ENCODE measurements around the gene ITGB8.
"Not testable (repeated sequence)": the region's sequence is repeated elsewhere in the genome, so short reads cannot be mapped to it uniquely, and the experiment has no call there.

Gene ITGB8

DNA sequence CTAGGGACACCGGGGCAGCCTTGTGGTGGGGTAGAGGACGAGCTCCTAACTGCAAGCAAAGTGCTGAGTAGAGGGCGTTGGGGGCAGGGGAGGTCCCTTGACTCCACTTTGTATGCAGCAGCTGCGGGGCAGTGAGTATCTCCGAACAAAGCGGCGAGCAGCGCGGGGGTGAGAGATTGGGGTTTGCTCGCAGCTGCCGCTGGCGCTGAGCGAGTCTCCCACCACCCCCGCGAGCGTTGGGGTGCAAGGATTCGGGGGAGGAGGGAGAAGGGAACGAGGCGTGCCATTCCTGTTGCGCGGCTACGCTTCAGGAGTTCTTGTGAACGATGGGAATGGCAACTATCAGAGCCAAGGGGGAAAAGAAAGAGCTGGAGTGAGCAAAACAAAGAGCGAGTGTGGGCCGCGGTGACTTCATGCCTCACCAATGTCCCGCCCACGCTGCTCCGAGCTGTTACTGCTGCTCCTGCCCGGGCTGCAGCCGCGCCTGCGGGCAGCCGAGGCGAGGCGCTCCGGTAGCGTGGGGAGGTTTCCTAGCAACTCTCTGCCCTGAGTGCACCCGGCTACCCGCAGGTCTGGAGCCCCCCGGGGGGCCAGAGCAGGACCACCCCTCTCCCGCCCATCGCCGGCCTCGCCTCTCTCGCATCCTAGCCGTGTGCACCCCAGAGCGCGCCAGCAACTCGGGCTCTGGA is at the start of gene ITGB8:
Gene ITGB8 (plus strand): TSS at position 662 of the 689 bp plus-strand sequence. CDS start 907 bp downstream, outside the sequence.
- no peak for DNase-seq (ENCODE audit: low read depth)

DNA sequence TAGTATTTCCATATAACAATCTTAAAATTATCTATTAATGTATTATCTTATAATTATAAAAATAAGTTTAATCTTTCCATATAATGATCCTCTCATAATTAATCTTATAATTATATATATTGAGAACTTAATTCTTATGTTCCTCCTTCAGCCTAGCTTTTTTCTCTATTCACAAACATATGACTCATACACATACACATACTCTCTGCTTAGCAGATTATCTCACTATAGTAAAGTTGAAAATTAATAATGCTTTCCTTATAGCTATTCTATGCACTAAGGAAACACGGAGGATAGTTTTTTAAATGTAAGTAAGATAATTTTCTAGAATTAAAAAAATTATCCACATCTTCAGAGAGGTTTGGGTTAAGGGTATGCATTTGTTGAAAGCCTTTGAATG is 47.7 kb upstream of the ITGB8 start:
- no peak for DNase-seq (ENCODE audit: low read depth)

DNA sequence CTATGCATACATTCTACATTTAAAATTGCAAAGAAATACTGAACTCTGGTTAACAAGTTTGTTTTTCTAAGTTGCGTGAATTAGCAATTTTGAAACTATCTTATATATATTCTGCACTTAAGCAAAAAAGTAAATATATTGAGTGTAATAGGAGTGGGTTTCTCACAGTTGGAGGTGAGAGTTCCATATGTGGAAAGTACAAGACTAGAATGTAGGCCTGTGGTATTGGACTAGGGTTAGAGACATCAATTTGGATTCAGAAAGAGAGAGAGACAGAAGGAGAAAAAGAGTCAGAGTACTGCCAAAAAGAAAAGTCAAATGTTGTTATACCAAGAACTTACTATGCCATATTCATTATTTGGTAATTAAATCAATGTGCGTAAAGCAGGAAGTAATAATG is 47.3 kb upstream of the ITGB8 start:
- no peak for DNase-seq (ENCODE audit: low read depth)

DNA sequence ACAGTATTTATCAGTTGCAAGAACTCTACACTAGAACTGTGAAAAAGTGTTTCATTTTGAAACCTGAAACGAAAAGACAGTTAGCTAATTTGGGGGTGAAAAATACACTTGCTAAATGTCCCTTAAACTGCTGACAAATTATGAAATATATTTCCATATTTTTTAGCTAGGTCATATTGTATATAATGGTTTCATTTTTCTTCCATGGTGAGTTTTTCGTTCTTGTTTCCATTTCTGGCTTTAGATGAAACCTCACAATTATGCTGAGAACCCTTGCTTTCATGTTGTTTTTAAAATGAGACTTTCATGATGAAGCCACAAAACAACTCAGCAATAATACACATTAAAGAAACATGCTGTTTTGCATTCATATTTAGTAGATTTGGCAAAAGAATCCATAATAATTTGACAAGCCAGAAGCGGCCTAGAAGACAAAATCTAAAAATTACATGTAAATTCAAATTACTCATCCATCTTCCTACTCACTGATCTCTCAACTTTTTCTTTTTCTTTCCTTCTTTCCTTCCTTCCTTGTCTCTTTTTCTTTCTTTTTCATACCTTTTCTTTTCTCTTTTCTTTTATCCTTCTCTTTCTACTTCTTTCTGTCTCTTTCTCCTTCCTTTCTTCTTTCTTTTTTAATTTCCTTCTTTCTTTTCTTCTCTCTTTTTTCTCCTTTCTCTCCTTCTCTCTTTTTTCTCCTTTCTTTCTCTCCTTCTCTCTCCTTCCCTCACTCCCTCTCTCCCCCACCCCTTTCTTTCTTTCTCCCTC is 46.5 kb upstream of the ITGB8 start:
- DNase-seq (ENCODE audit: low read depth) = no peak

DNA sequence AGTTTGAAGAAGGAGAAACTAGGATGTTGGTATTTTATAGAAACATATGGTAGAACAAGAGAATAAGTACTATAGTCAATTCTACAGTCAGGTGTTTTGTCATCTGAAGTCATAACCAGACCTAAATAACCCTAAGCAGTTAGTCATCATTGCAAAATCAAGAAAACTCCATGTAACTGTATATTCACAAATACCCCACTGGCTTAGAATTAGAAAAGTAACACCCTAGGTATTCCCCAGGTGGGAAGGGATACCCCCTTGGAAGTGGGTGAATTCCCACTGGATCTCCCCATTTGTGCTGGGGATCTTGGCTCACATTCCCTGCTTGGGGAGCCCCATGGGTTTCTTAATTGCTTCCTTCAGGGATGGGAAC is 45.9 kb upstream of the ITGB8 start:
- DNase-seq (ENCODE audit: low read depth) = no peak

DNA sequence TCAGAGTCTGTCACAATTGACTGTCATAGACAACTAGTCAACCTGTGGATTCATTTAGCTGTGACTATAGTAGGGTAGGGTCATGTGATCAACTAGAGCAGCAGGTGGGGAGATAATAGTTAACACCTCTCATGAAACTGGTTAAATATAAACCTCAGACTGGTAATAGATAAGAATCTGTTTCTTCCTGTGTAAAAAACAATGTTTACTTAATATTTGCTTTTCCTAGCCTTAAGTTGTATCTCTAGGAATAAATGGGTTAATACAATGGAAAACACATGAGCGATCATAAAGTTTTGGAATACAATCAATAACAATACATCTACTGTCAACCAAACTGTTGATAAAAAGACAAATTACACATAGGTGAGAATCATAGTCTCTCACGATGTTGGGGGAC is 43.4 kb upstream of the ITGB8 start:
- no peak for DNase-seq (ENCODE audit: low read depth)

DNA sequence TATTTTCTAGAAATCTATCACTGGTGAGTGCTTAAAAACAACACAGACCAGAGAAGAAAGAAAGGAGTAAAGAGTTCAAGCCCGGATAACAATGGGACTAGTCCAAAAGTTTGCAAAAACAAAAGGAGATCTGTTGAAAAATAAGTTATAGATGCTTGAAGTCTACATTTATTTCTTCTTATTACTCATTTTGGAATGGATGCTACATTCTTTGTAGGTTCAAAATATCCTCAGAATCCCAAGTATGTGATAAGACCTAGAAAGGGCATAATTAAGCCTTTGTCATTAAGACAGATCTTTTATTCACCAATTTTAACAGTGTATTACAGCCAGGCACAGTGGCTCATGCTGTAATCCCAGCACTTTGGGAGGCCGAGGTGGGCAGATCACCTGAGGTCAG is 42.7 kb upstream of the ITGB8 start:
- no peak for DNase-seq (ENCODE audit: low read depth)

DNA sequence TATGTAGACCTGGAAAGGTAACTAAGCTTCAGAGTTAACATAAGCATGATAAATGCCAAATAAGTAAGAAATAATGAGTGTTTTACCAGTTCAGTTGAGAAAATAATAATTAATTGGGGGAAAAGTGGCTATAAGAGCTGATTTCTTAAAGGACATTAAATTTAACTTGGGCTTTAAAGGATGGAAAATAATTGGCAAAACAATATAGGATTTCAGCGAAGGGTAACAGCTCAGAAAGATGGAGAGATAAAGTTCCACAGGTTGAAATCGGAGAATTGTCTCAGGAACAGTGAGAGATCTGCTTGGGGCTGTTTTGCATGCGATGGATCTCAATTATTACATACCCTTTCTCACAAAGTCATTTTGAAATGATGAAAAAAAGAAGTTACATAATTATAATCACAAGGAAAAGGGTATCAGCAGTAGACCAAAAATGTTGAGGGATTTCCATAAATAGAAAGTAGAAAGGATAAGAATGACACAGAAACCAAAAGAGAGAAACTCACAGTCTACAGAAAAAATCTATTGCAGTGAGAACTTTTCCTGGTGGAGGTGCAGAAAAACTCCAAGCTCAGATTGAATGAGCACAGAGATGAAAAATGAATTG is 40.1 kb upstream of the ITGB8 start:
- no peak for DNase-seq (ENCODE audit: low read depth)

DNA sequence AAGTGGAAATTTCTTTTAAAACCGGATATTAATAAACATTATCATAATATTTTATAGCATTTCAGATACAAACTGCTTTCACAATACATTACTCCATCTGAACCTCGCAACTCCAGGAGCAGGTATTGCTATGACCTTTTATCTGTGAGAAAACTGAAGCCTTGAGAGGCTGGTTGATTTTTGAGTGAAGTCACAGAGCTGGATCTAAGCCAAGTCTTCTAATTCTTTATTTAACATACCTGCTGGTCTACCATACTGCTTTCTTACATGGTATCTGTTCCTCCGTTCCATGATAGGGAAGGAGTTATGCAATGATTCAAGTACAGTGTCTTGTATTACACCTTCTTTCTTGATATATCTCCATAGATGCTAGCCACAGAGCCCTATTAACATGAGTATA is 37.4 kb upstream of the ITGB8 start:
- DNase-seq (ENCODE audit: low read depth) = no peak

DNA sequence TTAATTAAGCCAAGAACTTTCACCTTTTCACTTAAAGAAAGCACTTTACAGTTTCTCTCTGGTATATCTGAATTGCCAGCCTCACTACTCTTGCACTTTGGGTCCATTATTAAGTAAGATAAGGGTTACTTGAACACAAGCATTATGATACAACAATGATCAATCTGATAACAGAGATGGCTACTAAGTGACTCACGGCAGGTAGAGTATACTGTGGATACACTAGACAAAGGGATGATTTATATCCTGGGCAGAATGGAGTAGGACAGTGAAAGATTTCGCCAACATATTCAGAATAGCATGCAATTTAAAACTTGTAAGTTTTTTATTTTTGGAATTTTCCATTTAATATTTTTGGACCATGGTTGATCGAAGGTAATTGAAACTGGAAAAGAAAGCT is 34.3 kb upstream of the ITGB8 start:
- DNase-seq (ENCODE audit: low read depth) = no peak

DNA sequence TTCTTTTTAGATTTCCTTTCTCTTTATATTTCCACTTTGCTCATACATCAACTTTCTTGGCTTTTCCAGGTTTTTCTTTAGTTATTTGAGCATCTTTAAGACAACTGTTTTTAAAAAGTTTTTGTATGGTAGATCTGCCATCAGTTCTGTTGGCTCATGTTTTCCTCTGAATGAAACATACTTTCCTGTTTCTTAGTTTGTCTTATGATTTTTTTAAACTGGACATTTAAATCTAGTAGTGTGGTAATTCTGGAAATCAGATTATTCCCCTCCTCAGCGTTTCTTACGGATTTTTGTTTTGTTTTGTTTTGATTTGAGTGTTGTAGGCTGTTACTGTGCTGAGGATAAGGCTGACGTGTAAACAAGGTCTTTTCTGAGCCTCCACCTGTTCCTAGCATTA is 33.8 kb upstream of the ITGB8 start:
- no peak for DNase-seq (ENCODE audit: low read depth)

DNA sequence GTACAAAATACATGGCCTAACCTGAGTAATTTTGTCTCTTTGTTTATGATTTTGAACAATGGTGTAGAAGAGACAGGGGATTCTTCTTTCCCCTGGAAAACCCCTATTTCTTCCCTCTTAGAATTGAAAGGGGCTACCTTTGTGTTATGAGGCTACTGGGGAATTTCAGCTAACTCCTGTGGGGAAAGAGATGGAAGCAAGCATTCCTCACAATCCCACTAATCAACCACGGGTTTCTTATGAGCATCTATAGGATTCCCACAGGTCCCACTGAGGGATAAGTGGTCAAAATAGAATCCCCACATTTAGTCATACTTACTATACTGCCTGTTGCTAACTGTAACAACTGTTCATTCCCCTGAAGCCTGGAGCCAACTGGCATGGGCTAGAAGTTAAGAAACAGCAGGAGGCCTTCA is 32.2 kb upstream of the ITGB8 start:
- no peak for DNase-seq (ENCODE audit: low read depth)

DNA sequence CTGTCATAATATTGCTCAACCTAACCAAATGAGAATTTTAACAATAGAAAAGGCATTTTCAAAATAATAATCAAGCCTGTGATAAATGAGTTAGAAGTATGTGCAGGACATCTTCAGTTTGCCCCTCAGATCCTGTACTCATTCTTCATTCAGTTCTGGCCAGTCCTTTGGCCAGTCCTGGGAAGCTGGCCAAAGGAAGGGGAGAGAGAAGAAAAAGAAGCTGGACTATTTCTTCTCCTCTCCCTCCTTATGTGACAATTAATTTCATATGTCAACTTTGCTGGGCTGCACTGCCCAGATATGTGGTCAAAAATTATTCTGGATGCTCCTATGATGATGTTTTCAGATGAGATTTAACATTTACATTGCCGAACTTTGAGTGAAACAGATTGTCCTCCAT is 31.6 kb upstream of the ITGB8 start:
- no peak for DNase-seq (ENCODE audit: low read depth)

DNA sequence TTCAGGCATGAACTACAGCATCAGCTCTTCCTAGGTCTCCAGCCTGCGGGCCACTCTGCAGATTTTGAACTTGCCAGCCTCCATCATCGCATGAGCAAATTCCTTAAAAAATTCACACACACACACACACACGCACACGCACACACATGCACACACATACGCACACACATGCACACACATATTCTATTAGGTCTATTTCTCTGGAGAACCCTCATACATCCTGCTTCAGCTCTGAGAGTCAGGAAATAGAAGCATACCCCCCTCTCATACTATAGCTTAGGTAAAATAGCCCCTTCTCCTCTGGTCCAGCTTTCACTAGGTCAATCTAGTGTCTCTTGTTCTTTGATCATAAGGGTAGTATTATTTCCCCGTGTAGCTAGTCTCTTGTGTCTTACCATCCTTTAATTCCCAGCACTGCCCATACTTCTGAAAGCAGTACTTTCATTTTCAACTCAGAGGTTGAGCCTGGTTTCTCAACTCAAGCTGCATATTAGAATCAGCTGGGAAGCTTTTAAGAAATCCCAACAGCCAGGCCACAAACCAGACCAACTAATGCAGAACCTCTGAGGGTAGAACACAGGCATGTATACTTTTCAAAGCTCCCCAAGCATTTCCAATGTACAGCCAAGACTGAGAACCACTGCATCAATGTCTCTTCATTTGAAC is 30.9 kb upstream of the ITGB8 start:
- no peak for DNase-seq (ENCODE audit: low read depth)

DNA sequence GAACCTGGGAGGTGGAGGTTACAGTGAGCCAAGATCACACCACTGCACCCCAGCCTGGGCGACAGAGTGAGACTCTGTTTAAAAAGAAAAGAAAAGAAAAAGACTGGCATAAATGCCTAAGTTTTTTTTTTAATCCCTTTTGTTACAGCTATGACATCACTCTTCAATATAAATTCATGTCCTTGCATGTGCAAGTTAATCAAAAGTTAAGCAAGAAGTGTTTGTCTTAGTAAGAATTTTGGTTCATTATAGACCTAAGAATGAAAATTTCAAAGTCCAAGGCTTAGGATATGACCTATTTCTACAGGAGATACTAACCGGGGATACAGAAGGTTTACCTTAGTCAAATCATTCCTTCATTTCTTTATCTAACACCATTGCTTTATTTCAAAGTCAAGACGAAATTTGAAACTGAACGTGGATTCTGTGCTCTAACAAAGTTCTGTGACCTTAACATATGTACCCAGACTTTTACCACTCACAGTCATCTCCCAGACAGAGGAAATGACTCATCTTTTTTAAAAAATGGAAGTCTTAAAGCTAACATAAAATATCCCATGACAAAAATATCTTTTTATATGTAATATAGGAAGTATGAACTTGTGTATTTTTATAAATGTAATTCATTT is 29.3 kb upstream of the ITGB8 start:
- DNase-seq (ENCODE audit: low read depth) = no peak

DNA sequence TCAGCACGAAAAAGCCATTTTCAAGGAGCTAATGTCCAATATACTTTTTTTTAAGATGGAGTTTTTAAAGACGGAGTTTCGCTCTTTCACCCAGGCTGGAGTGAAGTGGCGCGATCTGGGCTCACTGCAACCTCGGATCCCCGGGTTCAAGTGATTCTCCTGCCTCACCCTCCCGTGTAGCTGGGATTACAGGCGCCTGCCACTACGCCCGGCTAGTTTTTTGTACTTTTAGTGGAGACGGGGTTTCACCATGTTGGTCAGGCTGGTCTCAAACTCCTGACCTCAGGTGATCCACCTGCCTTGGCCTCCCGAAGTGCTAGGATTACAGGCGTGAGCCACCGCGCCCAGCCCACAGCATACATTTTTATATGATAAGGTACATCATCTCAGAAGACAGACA is 28.4 kb upstream of the ITGB8 start:
- DNase-seq (ENCODE audit: low read depth) = not testable (repeated sequence)

DNA sequence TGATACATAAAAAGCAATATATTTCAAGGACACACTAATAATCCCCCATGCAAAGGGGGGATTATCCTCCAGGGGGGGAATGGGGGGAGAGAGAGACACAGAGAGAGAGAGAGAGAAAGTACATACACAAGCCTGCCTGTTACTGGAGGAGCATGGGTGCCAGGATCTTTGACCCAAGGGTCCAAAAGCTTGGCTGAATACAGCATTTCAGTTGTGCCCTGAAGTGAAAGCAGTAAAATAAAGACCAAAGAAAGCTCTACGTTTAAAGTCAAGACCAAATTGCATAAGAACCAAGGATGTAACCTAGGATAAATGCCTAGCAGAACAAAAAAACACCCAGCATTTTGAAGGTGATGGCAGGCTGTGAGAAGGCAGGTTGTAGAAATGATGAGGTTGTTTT is 27.8 kb upstream of the ITGB8 start:
- no peak for DNase-seq (ENCODE audit: low read depth)

DNA sequence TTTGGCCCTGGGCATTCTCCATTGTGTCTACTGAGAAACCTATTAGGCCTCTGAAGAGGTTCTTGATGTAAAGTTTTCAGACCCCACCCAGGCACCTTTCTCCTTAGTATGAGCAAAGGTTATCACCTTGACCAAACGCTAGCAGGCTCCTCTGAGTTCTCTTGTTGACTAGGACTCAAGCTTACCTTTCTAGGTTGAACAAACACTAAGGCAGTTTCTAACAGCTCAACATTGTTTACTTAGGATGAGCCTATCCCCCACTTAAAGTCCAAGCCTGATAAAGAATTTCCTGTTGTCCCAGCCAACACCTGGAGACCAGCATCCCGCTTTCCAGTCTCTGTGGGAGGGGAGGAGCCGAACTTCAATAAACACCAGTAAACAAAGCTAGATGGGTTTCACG is 26.3 kb upstream of the ITGB8 start:
- DNase-seq (ENCODE audit: low read depth) = no peak

DNA sequence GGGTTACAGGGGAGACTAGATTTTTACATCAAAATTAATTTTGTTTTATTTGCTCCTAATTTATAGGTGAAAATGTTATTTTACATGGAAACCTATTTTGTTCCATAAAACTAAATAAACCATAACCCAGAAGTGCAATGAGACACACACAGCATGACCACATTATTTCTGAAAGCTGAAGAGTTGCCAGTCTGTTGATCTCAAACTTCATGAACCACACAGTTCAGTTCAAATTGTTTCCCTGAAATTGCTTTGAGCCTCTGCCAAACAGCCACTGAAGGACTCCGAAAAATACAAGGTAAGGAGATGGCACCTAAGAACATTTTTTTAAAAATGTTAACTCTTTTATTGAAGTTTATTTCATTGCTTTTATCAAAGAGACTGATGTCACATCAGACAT is 25.0 kb upstream of the ITGB8 start:
- DNase-seq (ENCODE audit: low read depth) = no peak

DNA sequence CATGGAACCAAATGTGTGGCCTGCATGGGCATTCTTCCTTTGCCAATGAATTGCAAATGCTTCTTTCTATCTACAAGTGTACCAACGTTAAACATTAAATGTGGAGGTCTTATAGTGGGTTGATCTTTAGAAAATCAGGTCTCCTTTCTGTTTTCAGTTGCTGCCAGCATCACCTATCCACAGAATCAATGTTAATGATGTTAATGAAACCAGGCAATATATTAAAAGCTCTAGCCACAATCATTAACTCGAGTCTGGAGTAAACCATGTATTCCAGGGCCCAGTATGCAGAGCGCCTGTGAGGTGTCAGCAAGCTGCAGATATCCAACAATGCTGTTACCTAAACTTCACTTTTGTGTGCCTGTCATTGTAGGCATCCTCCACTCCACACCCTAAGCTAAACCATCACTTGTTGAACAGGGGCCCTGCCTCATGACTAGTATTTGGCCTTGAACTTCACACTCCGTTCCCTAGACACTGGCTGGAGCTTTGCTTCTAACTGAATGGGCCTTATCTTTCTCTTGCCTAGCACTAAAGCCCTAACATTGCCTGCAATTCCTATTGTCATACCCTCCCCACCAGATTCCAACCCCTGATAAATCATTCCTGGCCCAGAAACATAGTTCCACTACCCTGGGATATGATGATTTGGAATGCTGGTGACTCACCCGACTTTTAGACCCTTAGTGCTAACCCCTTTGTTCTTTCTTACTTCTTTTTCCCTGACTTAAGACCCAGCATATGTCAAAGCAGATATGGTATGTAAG is 24.3 kb upstream of the ITGB8 start:
- DNase-seq (ENCODE audit: low read depth) = no peak

DNA sequence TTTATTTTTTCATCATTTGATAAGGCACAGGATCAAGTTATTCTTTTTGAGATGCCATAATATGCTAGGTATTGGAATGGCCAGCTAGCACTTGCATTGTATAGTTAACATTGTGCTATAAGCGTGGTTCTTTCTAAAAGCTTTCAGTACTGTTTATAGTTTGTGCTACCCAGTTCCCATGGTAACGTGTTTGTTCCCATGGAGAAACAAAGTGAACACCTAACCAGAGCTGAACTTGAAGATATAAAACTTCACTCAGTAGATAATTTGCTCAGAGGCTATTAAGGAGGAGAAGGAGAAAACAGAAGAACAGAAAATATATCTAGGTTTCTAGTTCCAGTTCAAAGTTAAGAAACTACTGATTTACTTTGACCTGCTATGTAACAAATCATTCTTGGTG is 23.6 kb upstream of the ITGB8 start:
- no peak for DNase-seq (ENCODE audit: low read depth)

DNA sequence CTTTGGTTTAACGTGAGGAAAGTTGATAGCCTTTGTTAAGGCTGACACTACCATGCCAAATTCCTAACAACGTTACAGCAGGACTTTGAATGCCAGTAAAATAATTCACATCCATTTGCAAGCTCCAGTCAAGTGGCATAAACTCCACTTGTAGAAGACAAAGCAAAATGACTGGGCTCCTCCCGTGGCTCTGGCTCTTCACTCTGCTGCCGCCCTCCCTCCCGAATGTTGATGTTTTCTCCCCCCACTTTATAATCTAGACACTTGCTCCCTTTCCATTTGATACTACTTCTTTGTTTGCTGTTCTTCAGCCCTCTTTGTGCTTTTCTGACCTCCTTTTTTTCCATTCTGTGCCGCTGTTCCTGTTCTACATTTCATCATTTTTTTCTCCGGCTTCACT is 22.8 kb upstream of the ITGB8 start:
- no peak for DNase-seq (ENCODE audit: low read depth)
